HepG2 (cell line): ENCODE measurements around the gene DZIP1L. TPM values are rescaled to one million over a fixed set of nuclear protein-coding genes. Genes with fewer than 3 reads are reported as not detected.

Source experiments
- ATAC-seq: fragments of 200-7000 bp; cut with Tn5 transposase; 3 replicates; pipeline ENCODE4 v1.9.1; 2020; ENCODE audit warnings: mild to moderate bottlenecking, moderate library complexity
- BruUV-seq: library from RNA; stranded (reverse); fragments of 400-500 nt; replicated peaks from 2 replicates; lab custom pipeline; 2021; lab: Mats Ljungman, UMichigan
- CTCF ChIA-PET: fragments of 300-600 bp; formaldehyde crosslinking; extraction: SDS; loops from one replicate; lab custom pipeline; 2021; ENCODE audit warnings: low total read pairs, inconsistent platforms, low intra/inter-chr PET ratio; lab: Yijun Ruan, JAX
- POLR2A ChIA-PET: fragments of 350-600 bp; sonication (Branson Sonifier 250); formaldehyde crosslinking; loops from one replicate; lab custom pipeline; 2020; ENCODE audit warnings: antibody characterized with exemption, inconsistent platforms; lab: Yijun Ruan, JAX
- DNase-seq: peaks from one replicate; pipeline ENCODE4 v3.0.0-alpha.2; 2015; ENCODE audit warnings: low spot score
- FAIRE-seq: peaks from 3 replicates; lab custom pipeline; 2011; peaks lifted over from hg19 to GRCh38; lab: Jason Lieb, UNC
- H2AFZ ChIP-seq: one replicate; pipeline ENCODE4 v1.6.1; 2011; ENCODE audit warnings: low read length, inconsistent platforms
- H3K27ac ChIP-seq: fragments of 300-600 bp; 3 replicates; pipeline ENCODE4 v1.8.0; 2011; ENCODE audit warnings: mixed run types, mild to moderate bottlenecking, mixed read lengths, low read length, inconsistent platforms; ENCODE audit not compliant: insufficient read depth; ENCODE audit errors: extremely low read length
- H3K27me3 ChIP-seq, 2 experiments: fragments of 200-600 bp in 1 of 2; 2 replicates in 1 of 2; 3 replicates in 1 of 2; pipeline versions ENCODE4 v1.6.0 to v1.8.0; 2011; ENCODE audit warnings: low read length in 2 of 2, mild to moderate bottlenecking in 2 of 2, moderate library complexity in 2 of 2, inconsistent platforms in 1 of 2; ENCODE audit not compliant: insufficient read depth in 2 of 2, control insufficient read depth in 1 of 2
- H3K36me3 ChIP-seq, 2 experiments: fragments of 200-600 bp in 1 of 2; replicated peaks in 1 of 2; 2 replicates in 1 of 2; 3 replicates in 1 of 2; pipeline versions ENCODE4 v1.5.1 to v1.8.0; 2011; ENCODE audit warnings: low read length in 2 of 2, inconsistent platforms in 1 of 2; ENCODE audit not compliant: insufficient read depth in 2 of 2, control insufficient read depth in 1 of 2
- H3K4me1 ChIP-seq: 2 replicates; pipeline ENCODE4 v1.5.1; 2012; ENCODE audit warnings: low read length, inconsistent platforms; ENCODE audit not compliant: insufficient read depth
- H3K4me2 ChIP-seq: 2 replicates; pipeline ENCODE4 v1.6.0; 2011; ENCODE audit warnings: low read depth, low read length, inconsistent platforms
- H3K4me3 ChIP-seq, 3 experiments: fragments of 200-600 bp in 1 of 3; sonication (generic), shearing (Covaris generic) in 1 of 3; replicated peaks in 1 of 3; 2 replicates each; pipeline ENCODE4 v1.5.1; 2011 to 2016; ENCODE audit warnings: low read length in 3 of 3, inconsistent platforms in 2 of 3, low read depth in 2 of 3, mild to moderate bottlenecking in 2 of 3, control low read depth in 1 of 3, mixed read lengths in 1 of 3; ENCODE audit not compliant: insufficient read depth in 1 of 3
- H3K79me2 ChIP-seq: one replicate; pipeline ENCODE4 v1.6.1; 2011; ENCODE audit warnings: low read length, inconsistent platforms; ENCODE audit not compliant: insufficient read depth
- H3K9ac ChIP-seq: 2 replicates; pipeline ENCODE4 v1.6.0; 2011; ENCODE audit warnings: mild to moderate bottlenecking, low read depth, low read length, inconsistent platforms; ENCODE audit not compliant: insufficient read depth
- H3K9me3 ChIP-seq: 2 replicates; pipeline ENCODE4 v1.5.1; 2012; ENCODE audit warnings: mild to moderate bottlenecking, low read length
- H4K20me1 ChIP-seq: 2 replicates; pipeline ENCODE4 v1.6.0; 2011; ENCODE audit warnings: inconsistent platforms, mild to moderate bottlenecking, low read length, moderate library complexity; ENCODE audit not compliant: insufficient read depth
- GMEB2 ChIP-seq: IDR thresholded peaks from 2 replicates; pipeline ENCODE4 v1.6.1; 2016; ENCODE audit warnings: missing biosample characterization, missing genetic modification reagents, low read depth
- KDM5A ChIP-seq: fragments of 200-600 bp; sonication (generic); IDR thresholded peaks from 2 replicates; pipeline ENCODE4 v1.7.0; 2018; ENCODE audit warnings: antibody characterized with exemption, mild to moderate bottlenecking, low read length, borderline replicate concordance
- MLX ChIP-seq: IDR thresholded peaks from 2 replicates; pipeline ENCODE4 v1.6.1; 2016
- NFYC ChIP-seq: IDR thresholded peaks from 2 replicates; pipeline ENCODE4 v1.6.1; 2016; ENCODE audit warnings: missing genetic modification reagents, missing compliant biosample characterization
- PBX3 ChIP-seq: sonication (generic); formaldehyde crosslinking; IDR thresholded peaks from 2 replicates; pipeline ENCODE4 v1.8.1; 2023; ENCODE audit warnings: missing genetic modification reagents, inconsistent platforms, borderline replicate concordance
- SAFB2 ChIP-seq: sonication (generic); formaldehyde crosslinking; IDR thresholded peaks from 2 replicates; pipeline ENCODE4 v1.5.1; 2020; ENCODE audit warnings: missing genetic modification reagents, low read depth, mild to moderate bottlenecking, borderline replicate concordance
- STAG1 ChIP-seq: sonication (generic); formaldehyde crosslinking; IDR thresholded peaks from 2 replicates; pipeline ENCODE4 v1.4.0; 2020; ENCODE audit warnings: missing genetic modification reagents
- ZNF30 ChIP-seq: sonication (generic); formaldehyde crosslinking; IDR thresholded peaks from 2 replicates; pipeline ENCODE4 v1.5.0; 2020; ENCODE audit warnings: mild to moderate bottlenecking, missing genetic modification reagents
- ZNF430 ChIP-seq: sonication (generic); formaldehyde crosslinking; IDR thresholded peaks from 2 replicates; pipeline ENCODE4 v1.9.0; 2021; ENCODE audit warnings: mild to moderate bottlenecking, missing genetic modification reagents
- ZNF703 ChIP-seq: sonication (generic); formaldehyde crosslinking; IDR thresholded peaks from 2 replicates; pipeline ENCODE4 v1.5.1; 2020; ENCODE audit warnings: missing genetic modification reagents, mild to moderate bottlenecking, moderate library complexity, borderline replicate concordance
- ZNF768 ChIP-seq: sonication (generic); formaldehyde crosslinking; IDR thresholded peaks from 2 replicates; pipeline ENCODE4 v1.4.0; 2020; ENCODE audit warnings: missing genetic modification reagents
- WGBS: methylation state at CpG from one replicate; pipeline ENCODE4 v1.1.6; 2017; ENCODE audit warnings: low lambda C conversion rate; 5-methylcytosine and 5-hydroxymethylcytosine counted together
- in situ Hi-C: cut with HindIII; loops from 2 replicates; pipeline ENCODE4 v1.10.0; 2017; ENCODE audit warnings: low pct_unique_long_range_greater_than_20kb; ENCODE audit not compliant: extremely low pct_ligation_motif_present
- intact Hi-C: fragments of 100-400 bp; cut with micrococcal nuclease; formaldehyde crosslinking; loops from one replicate; pipeline ENCODE4 v1.10.0; 2022; ENCODE audit not compliant: unreplicated experiment
- polyA plus RNA-seq, 8 experiments: library from polyadenylated mRNA; depleted of rRNA in 3 of 8; stranded (reverse) in 7 of 8; unstranded in 1 of 8; fragments of >200 nt; fragmentation: Illumina TruSeq in 4 of 8; extraction: Trizol in 4 of 8; gene quantifications; 2 replicates each; pipeline versions ENCODE4 v1.2.1 to v1.2.3, GENCODE V29; 2011 to 2016; ENCODE audit warnings: low read depth in 4 of 8, missing spikeins in 1 of 8, mixed read lengths in 1 of 8; ENCODE audit not compliant: insufficient read depth in 1 of 8
- total RNA-seq, 5 experiments: library from RNA; depleted of rRNA; stranded (reverse); fragments of >200 nt; fragmentation: Illumina TruSeq; extraction: Trizol; gene quantifications; 2 replicates each; pipeline ENCODE4 v1.2.3, GENCODE V29; 2016; ENCODE audit warnings: low read depth in 1 of 5
- TF ChIP-seq, protein P1 (sequence below): sonication (generic); formaldehyde crosslinking; IDR thresholded peaks from 2 replicates; pipeline ENCODE4 v1.4.0; 2020; ENCODE audit warnings: missing genetic modification reagents

Gene DZIP1L
- total and polyA plus RNA-seq, 2 of the 13 experiments (the other 11 are each of a cell fraction or from before 2014, with no cell fraction given): 0.90 to 1.2 TPM

DNA sequence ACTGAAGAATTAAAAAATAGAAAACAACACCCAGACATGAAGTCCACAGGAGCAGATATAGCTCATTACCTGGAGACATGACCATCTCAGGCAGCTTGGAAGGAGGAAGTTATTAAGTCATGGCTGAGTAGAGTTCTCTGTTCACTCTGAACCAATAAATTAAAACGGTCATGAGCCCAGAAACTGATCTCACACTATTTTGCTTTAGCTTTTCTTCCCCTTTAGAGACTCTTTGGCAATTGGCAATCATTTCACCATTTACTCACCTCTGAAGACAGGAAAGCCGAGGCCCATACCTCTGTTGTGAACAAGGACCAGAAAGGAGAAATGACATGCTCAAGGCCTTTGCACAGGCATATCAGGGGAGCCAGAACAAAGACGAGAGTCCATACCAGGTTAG lies 78.8 kb downstream of the DZIP1L start:
- no peak overlapping the region for H2AFZ ChIP-seq
- FAIRE-seq (no peak), DNase-seq (no peak), ATAC-seq (no peak)
- in situ Hi-C loops (no loop called here), intact Hi-C loops (no loop called here)
- CTCF ChIA-PET: no interaction called here
- BruUV-seq: no TSS peak
- H3K4me3 ChIP-seq: no peak overlapping the region
- H3K4me1 ChIP-seq: no peaks in the 10 kb centered on the region
- no peaks in the 10 kb centered on the region for H3K79me2 ChIP-seq
- H3K9ac ChIP-seq: no peak overlapping the region
- no peaks in the 10 kb centered on the region for H3K36me3 ChIP-seq
- POLR2A ChIA-PET: no interaction called here
- 12% methylated on average over 3 of the region's 3 CpGs for WGBS
- H3K9me3 ChIP-seq: no peaks in the 10 kb centered on the region
- no peak overlapping the region for H3K4me2 ChIP-seq
- TF ChIP-seq STAG1 (CRISPR knock-in tag) (no peak), ZNF30 (no peak), ZNF768 (CRISPR knock-in tag) (no peak)
- no peaks in the 10 kb centered on the region for H4K20me1 ChIP-seq
- H3K27ac ChIP-seq: no peak overlapping the region
- H3K27me3 ChIP-seq: no peaks in the 10 kb centered on the region; a peak in 1 of 5 replicates

- H3K36me3 ChIP-seq: no peaks in the 10 kb centered on the region
- 29% methylated on average over 1 of the region's 1 CpG for WGBS
- no TSS peak for BruUV-seq
These were observed 80.5 kb downstream of the DZIP1L start for GRCh38 chr3:138034918-138035317.

More at GRCh38 chr3:138034918-138035317, 80.5 kb downstream of the DZIP1L start:
- ChIA-PET CTCF (no interaction called here), POLR2A (no interaction called here)
- Histone ChIP-seq H3K4me1 (no peaks in the 10 kb centered on the region), H4K20me1 (no peaks in the 10 kb centered on the region), H3K27ac (no peak overlapping the region), H3K4me2 (no peak overlapping the region), H3K9ac (no peak overlapping the region), H3K79me2 (no peaks in the 10 kb centered on the region), H2AFZ (no peak overlapping the region), H3K27me3 (no peaks in the 10 kb centered on the region; a peak in 1 of 5 replicates), H3K9me3 (no peaks in the 10 kb centered on the region), H3K4me3 (no peak overlapping the region)
- DNase-seq (no peak), FAIRE-seq (no peak), ATAC-seq (no peak)
- TF ChIP-seq SAFB2 (CRISPR knock-in tag) (no peak), GMEB2 (no peak), MLX (CRISPR knock-in tag) (no peak), NFYC (CRISPR knock-in tag) (no peak), PBX3 (no peak), ZNF430 (CRISPR knock-in tag) (no peak), ZNF703 (no peak), KDM5A (no peak)
- TF ChIP-seq, protein P1, sequence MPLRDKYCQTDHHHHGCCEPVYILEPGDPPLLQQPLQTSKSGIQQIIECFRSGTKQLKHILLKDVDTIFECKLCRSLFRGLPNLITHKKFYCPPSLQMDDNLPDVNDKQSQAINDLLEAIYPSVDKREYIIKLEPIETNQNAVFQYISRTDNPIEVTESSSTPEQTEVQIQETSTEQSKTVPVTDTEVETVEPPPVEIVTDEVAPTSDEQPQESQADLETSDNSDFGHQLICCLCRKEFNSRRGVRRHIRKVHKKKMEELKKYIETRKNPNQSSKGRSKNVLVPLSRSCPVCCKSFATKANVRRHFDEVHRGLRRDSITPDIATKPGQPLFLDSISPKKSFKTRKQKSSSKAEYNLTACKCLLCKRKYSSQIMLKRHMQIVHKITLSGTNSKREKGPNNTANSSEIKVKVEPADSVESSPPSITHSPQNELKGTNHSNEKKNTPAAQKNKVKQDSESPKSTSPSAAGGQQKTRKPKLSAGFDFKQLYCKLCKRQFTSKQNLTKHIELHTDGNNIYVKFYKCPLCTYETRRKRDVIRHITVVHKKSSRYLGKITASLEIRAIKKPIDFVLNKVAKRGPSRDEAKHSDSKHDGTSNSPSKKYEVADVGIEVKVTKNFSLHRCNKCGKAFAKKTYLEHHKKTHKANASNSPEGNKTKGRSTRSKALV (CRISPR knock-in tag): no peak
- in situ Hi-C loops: no loop called here
- intact Hi-C loops: no loop called here
